ENCODE measurements around the gene ELK3.

ELK3 gene

GRCh38 chr12:96258104-96258961 is 64.2 kb downstream of the ELK3 start:
- no peak for DNase-seq (ENCODE audit: low spot score)

GRCh38 chr12:96260231-96260630 is 66.1 kb downstream of the ELK3 start:
- no peak for DNase-seq (ENCODE audit: low spot score)

DNA sequence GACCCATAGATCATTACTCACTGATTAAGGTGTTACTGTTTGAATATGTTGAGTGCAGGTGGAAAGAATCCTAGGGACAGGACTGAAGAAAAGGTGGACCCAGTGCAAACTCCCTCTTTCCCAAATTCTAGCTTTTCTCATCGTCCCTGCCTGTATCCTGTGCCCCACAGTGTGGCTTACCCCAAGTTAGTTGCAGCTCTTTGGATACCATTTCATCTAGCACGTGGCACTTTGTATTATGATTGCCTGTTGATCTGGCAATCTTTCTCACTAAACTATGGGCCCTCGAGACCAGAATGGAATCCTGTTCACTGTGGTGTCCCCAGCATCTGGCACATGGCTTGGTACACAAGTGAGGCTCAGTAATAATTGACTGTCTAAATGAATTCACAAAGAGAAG is 66.5 kb downstream of the ELK3 start:
- no peak for DNase-seq (ENCODE audit: low spot score)

DNA sequence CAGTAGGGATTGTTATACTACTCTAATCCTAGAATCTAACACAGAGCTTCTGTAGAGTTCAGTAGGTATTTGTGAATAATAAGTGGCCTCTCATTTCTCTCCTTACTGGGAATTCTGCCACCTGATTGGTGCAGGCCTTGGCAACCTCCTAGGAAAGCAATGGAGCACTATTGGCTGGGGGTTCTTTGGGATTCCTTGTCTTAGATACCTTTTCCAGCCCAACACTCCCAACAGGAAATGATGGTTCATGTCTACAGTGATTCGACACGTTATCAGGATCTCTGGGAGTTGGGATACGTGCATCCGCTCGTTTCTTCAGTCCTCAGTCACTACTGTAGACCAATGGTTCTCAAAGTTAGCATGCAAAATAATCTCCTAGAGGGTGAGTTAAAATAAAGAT is 67.4 kb downstream of the ELK3 start:
- no peak for DNase-seq (ENCODE audit: low spot score)

DNA sequence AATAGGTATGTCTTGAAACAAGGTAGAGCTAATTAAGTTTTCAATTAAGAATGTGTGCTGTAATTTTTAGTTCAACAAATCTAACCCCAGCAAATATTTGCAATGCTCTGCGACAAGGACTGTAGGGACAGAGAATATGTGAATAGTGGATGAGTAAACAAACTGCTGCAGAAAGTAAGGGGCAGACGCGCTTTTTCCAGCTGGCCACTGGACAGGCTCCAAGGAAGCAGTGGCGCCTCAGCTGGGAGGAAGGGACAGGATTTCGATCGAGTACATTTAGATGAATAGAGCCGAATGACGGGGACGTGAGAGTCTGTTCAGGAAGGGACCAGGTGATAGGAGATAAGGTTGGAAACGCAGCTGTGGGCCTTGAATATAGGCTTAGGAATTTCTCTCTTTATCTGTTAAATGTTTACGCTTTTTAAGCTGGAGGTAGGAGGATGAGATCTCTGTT is 69.3 kb downstream of the ELK3 start:
- DNase-seq (ENCODE audit: low spot score): no peak

DNA sequence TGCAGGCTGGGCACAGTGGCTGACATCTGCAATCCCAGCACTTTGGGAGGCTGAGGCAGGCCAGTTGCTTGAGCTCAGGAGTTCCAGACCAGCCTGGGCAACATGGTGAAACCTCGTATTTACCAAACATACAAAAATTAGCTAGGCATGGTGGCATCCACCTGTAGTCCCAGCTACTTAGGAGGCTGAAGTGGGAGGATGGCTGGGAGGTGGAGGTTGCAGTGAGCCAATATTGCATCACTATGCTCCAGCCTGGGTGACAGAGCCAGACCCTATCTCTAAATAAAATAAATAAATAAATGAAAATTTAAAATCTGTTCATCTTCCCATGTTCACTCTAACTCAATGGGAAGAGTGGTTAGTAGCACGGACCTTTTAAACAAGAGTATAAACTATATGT is 71.2 kb downstream of the ELK3 start:
- no peak for DNase-seq (ENCODE audit: low spot score)

GRCh38 chr12:96265836-96266235 is 71.7 kb downstream of the ELK3 start:
- no peak for DNase-seq (ENCODE audit: low spot score)

GRCh38 chr12:96266238-96266637 is 72.1 kb downstream of the ELK3 start:
- DNase-seq (ENCODE audit: low spot score): no peak

DNA sequence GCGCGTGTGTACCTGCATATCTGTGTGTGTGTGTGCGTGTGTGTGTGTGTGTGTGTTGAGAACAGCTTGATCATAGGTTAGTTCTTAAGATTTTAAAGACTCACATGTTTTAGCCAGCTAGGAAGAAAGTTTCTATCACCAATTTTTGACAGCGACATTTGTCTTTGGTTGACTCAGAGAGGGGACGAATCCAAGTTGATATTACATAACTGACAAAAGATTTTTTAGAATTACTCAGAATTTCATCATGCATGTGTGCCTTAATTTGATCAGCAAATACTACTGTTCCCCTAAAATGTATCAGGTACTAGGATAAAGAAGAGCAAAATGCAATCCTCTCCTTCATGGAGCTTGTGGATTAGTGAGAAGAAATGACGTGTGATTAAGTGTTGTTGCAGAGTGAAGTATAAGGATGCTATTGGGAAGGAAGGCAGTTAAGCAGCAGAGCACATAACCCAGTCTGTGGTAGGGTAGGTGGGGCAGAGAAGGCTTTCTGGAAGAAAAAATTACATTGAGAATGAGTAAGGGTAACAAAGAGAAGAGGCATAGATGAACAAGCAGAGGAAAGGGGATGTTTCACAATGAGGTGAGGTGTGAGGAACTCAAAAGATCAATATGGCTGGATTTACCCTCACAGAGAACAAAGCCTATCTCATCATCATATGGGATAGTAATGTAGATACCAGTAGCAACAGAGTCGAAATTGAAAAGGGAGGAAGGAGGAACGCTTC is 77.5 kb downstream of the ELK3 start:
- no peak for DNase-seq (ENCODE audit: low spot score)

- no peak for DNase-seq (ENCODE audit: low spot score)
Observed at GRCh38 chr12:96274331-96274730, 80.2 kb downstream of the ELK3 start.

DNA sequence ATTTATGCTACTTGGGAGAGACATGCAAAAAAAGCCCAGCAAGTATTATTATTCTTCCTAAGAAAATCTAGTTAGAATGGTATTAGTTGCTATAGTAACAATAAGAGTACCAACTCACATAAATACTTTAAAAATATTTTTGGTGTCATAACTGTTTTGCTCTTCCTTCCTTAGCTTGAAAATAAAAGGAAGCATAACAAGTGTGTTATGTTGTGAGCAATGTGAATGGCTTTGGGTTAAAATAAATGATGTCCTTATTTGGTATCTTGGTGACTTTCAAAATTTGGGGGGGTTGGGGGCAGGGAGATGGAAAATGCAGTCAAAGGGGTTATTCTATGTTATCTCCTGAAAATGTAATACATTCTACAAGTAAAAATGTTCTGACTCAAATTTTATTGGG is 91.0 kb downstream of the ELK3 start:
- no peak for DNase-seq (ENCODE audit: low spot score)

DNA sequence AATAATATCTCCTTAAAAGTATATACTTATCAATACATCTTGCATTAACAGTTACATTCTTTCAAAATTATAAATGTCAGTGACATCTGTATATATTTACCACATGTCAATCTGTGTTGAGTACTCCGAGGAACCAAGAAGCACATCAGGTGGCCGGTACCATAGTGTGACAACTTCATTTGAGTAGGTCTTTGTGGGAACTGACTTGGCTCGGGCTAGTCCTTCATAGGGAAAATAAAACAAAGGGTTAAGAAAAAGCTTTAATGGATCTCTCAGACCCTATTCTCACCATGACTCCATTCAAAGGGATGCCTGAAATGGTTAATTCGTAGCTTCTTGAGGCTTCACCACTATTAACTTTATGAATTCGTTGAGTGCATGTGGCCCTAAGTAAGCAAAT is 94.9 kb downstream of the ELK3 start:
- no peak for DNase-seq (ENCODE audit: low spot score)

- no peak for DNase-seq (ENCODE audit: low spot score)
Observed at GRCh38 chr12:96293093-96293492, 98.9 kb downstream of the ELK3 start.

- DNase-seq (ENCODE audit: low spot score): peak; percentile 38
Observed at GRCh38 chr12:96294831-96295230, 100.7 kb downstream of the ELK3 start.

DNA sequence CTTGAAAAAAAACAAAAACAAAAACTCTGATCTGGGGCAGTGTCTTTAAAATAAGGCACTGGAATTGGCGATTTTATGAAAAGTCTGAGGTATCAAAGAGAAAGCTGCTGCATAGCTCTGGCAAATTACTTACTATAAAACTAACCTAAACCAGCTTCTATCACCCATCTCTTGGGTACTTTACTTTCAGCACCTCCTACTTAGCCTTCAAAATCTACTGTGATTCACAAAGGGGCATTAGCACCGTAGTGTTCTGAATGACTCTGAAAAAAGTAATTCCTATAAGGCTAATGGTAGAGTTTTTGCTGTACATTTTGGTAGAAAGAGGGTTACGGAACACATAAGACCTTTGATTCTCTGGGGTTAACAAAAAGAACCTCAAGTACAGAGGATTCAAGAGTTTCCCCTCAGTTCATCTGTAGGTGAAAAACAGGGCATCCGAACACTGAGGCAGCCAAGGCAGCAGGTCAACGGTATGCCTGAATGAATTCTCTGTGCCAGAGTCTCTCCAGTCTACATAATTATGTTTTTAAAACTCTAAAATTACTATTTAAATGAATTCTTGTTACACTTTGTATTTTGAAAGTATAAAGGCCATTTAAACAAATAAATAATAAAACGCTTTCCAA is 101.5 kb downstream of the ELK3 start:
- no peak for DNase-seq (ENCODE audit: low spot score)

DNA sequence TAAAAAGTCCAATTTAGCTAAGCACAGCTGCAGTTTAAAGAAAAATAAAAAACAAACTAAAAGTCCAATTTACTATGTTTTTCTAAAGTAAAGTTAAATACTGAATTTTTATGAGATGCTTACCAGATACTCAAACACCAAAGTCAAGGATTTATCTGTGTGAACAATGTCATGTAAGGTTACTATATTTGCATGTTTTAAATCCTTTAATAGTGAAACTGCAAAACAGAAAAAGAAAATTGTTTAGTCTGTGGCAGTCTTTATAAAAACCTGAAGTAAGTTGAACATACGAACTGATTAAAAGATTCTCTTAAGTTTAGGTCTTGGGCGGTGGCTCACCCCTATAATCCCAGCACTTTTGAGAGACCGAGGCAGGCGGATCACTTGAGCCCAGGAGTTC is 103.3 kb downstream of the ELK3 start:
- DNase-seq (ENCODE audit: low spot score): no peak

DNA sequence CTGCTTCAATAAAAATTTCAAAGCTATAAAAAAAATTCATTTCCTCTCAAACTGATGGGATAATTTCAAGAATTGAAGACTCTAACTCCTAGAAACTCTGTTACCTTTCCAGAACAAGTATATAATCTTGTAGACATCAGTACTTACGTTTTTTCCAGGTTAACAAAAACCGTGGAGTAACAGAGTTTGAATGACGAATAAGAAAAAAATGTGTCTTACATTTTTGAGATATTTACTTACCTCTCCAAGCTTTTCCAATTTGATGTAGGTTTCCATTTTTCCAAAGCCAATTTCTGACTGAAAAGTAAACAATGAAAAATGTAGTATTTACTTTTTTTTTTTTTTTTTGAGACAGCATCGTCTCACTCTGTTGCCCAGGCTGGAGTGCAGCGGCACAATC is 105.9 kb downstream of the ELK3 start:
- no peak for DNase-seq (ENCODE audit: low spot score)

DNA sequence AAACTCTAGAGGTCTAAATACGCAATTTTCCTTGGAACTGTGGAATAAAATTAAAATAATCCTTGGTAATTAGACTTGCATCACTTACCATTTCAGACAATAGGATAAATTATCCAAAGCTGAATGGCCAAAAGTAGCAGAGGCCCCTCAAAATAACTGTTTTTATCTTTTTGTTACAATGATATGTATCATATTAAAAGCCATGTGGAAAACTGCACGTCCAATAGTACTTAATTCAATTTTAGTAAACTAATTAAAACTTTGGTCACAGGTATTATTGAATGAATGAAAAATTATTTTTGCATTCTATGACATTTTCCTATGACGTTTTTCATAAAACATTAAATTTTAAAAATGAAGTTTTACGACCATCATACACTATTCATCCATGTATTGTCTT is 107.6 kb downstream of the ELK3 start:
- DNase-seq (ENCODE audit: low spot score): no peak

- no peak for DNase-seq (ENCODE audit: low spot score)
Observed at GRCh38 chr12:96302687-96303310, 108.6 kb downstream of the ELK3 start.

DNA sequence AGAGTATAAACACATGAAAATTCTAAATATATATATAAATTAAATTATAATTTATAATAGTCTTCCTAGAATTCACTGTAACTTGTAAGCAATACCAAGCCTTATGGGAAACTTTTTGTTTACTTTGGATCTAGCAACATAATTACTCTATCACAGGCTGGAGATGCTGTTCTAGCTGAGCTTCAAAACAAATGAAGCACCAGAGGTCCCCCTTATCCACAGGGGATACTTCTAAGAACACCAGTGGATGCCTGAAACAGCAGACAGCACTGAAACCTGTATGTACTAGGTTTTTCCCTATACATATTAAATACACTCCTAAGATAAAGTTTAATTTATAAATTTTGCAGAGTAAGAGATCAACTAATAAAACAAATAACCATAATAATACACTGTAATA is 109.5 kb downstream of the ELK3 start:
- no peak for DNase-seq (ENCODE audit: low spot score)

DNA sequence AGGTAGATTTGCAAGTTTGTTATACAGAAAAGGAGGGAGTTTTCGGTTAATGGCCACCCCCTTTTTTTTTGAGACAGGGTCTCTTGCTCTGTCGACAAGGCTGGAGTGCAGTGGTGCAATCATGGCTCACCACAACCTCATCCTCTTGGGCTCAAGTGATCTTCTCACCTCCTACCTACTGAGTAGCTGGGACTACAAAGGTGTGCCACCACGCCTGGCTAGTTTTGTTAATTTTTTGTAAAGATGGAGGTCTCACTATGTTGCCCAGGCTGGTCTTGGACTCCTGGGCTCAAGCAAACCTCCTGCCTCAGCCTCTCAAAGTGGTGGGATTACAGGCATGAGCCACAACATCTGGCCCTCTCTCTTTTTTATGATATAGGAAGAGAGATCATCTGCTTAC is 111.5 kb downstream of the ELK3 start:
- no peak for DNase-seq (ENCODE audit: low spot score)

- DNase-seq (ENCODE audit: low spot score): no peak
Observed at GRCh38 chr12:96308881-96309280, 114.7 kb downstream of the ELK3 start.

- no peak for DNase-seq (ENCODE audit: low spot score)
Observed at GRCh38 chr12:96310067-96310466, 115.9 kb downstream of the ELK3 start.

Measured in SW480 (cell line).